Fibroblast of the conjunctiva (primary cell): ENCODE data around the gene DDIAS.
"Not testable (repeated sequence)": the region's sequence is repeated elsewhere in the genome, so short reads cannot be mapped to it uniquely, and the experiment has no call there.

ENCODE experiments used
- DNase-seq: peaks from one replicate; pipeline ENCODE4 v3.0.0-alpha.2; 2010; ENCODE audit warnings: low read depth

The DDIAS gene

GRCh38 chr11:82889133-82890001 lies 12.2 kb upstream of the DDIAS start:
- no peak for DNase-seq

GRCh38 chr11:82890002-82890341 lies 11.6 kb upstream of the DDIAS start:
- no peak for DNase-seq

- no peak for DNase-seq
These were observed 10.6 kb upstream of the DDIAS start for GRCh38 chr11:82890936-82891335.

- DNase-seq, result no peak
These were observed 8.8 kb upstream of the DDIAS start for GRCh38 chr11:82892611-82893169.

- DNase-seq, result no peak
These were observed 6.0 kb upstream of the DDIAS start for GRCh38 chr11:82895437-82896091.

- no peak for DNase-seq
These were observed 5.4 kb upstream of the DDIAS start for GRCh38 chr11:82896183-82896582.

DNA sequence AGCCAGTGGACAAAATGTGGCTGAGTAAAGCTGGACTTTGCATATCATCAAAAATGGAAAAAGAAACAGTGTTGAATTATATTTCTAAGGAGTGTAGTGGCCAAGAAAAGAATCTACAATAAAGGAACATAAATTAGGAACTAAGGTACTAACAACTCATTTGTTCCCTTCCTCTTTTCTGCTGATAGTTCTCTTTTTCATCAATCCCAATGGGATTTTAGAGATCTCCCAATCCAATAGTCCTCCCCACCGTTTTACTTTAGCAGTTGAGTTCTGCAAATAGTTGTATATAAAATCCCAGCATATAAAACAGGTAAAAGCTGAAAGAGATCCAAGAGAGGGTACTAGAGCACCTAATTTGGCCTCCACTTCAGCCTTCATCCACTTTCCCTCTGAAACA lies 3.3 kb upstream of the DDIAS start:
- no peak for DNase-seq

DNA sequence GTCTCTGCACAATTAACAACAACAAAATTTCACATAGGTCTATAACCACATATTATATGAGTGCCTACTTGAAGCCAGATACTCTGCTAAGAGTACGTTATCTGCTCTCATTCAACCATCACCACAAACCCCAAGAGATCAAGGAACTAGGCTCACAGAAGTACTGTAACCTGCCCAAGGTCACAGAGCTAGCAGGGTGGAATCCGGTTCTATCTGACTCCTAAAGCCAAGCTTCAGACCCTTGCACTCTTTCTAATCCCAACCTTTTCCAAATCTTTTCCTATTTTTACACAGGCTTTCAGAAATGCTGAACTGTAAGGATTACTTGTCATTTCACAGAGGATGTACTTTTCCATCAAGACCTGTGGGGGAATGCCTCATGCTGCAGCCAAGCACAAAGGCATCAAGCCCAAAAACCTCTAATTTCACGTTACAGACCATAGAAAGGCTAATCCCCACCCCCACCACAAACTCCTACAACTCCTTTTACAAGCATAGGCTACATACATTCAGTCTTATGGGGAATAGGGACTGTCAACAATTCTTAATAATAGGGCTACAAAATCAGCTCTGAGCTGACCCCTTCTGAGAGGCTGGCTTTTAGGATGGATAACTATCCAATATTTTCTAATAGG lies 2.2 kb upstream of the DDIAS start:
- no peak for DNase-seq

DNA sequence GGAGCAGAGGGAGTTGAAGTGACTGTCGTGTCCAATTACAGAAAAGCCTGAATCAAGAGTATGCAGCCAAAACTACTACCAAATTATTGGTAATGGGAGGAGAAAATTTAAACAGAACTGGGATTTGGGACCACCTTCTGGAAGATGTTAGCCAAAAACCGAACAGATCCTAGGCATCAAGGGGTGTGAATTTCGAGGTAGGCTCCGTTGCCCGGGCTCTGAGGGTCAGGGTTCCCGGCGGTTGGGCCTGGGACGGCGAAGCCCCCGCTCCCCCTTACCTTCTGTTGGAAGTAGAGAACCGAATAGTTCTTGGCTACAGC lies 1.6 kb upstream of the DDIAS start:
- DNase-seq, result no peak

DNA sequence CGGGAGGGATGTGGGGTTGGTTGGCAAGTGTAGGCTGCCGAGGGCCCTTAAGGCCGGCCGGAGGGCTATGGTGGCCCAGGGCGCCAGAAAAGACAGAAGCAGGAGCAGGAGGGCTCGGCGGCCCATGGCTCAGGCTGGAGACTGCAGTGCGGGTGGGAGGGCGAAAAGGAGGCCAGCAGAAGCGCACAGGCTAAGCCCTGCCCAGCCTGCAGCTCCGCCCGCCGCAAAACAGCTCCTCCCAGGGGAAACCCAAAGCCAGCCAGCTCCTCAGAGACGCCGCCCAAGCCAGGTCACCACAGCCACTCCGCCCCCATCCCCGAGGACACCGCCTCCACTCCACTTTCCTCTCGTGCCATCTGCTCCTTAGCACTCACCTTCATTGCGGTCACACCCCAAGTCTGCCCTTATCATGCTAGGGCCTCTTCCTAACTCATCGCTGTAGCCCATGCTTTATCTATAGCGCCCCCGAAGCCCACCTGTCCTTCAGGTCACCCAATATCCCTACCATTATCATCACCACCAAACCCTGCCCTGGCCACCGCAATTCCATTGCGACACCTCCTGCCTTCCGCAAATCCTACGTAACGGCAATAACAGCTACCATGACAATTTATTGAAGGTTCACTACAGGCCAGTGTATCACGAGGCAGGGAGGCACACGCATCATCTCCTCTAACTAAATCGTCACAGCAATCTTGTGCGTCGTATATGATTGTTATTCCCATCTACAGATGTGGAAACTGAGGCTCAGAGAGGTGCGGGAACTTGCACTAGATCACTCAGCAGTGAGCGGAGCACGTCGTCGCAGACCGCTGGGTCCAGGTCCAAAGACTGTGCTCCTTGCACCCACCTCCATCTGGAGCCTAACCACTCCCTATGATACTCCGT lies 1.0 kb upstream of the DDIAS start, which contains the start of gene PRCP:
TSS of gene PRCP (minus strand) at position 154 of the 888 bp plus-strand sequence. CDS start at position 126, 28 bp downstream.
- peak; percentile 71 for DNase-seq

DNA sequence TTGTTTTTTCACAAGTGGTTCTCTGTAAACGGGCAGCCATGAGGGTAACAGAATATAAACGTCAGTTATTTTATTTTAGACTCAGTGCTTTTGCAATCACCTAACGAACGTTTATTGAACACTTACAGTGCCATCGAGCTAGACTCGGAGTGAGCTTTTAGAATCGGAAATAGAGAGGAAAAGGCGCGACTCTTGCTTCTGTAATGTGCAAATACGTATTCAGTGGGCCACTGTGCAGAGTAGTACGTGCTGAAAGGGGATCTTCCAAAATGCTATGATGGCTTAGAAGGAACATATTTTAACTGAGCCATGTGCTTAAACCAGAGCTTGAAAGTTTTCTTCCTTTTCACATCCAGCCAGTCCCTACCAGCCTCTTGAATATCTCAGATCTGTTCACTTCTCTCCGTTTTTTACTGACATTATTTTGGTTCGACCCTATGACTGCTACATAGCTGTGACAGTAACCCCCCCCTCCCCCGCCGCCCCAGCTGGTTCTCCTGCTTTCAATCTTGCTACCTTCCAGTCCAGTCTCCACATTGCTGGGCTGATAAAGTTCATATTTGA lies 468 bp downstream of the DDIAS start:
- DNase-seq, result no peak

- no peak for DNase-seq
These were observed 1.3 kb downstream of the DDIAS start for GRCh38 chr11:82902880-82903279.

- DNase-seq, result no peak
These were observed 2.5 kb downstream of the DDIAS start for GRCh38 chr11:82903843-82904586.

GRCh38 chr11:82906236-82906635 lies 4.7 kb downstream of the DDIAS start:
- DNase-seq, result peak; percentile 5

- DNase-seq, result peak; percentile 9
These were observed 5.4 kb downstream of the DDIAS start for GRCh38 chr11:82906931-82907330.

- no peak for DNase-seq
These were observed 5.8 kb downstream of the DDIAS start for GRCh38 chr11:82907371-82907770.

- DNase-seq, result no peak
These were observed 6.8 kb downstream of the DDIAS start for GRCh38 chr11:82908311-82908710.

DNA sequence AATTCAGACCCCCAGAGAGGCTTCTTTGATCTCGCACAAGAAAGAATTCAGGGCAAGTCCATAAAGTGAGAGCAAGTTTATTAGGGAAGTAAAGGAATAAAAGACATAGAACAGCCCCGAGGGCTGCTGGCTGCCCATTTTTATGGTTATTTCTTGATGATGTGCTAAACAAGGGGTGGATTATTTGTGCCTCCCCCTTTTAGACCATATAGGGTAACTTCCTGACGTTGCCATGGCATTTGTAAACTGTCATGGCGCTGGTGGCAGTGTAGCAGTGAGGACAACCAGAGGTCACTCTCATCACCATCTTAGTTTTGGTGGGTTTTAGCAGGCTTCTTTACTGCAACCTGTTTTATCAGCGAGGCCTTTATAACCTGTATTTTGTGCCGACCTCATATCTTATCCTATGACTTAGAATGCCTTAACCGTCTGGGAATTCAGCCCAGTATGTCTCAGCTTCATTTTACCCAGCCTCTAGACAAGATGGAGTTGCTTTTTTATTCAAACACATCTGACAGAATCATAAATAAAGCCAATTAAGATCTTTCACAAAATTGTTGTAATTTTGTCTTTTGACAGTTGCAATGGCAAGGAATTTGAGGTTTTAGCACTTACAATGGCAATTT lies 7.6 kb downstream of the DDIAS start:
- no peak for DNase-seq

- DNase-seq, result not testable (repeated sequence)
These were observed 18.2 kb downstream of the DDIAS start for GRCh38 chr11:82919786-82920185.

DNA sequence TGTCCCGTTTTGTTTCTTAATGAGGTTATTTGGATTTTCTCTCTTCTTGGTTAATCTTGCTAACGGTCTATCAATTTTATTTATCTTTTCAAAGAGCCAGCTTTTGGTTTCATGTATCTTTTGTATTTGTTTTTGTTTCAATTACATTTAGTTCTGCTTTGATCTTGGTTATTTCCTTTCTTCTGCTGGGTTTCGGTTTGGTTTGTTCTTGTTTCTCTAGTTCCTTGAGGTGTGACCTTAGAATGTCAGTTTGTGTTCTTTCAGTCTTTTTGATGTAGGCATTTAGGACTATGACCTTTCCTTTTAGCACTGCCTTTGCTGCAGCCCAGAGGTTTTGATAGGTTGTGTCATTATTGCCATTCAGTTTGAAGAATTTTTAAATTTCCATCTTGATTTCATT lies 18.7 kb downstream of the DDIAS start:
- DNase-seq, result not testable (repeated sequence)
